ENCODE measurements around the gene DIPK1C.
"Not testable (repeated sequence)": the region's sequence is repeated elsewhere in the genome, so short reads cannot be mapped to it uniquely, and the experiment has no call there.

Gene DIPK1C

DNA sequence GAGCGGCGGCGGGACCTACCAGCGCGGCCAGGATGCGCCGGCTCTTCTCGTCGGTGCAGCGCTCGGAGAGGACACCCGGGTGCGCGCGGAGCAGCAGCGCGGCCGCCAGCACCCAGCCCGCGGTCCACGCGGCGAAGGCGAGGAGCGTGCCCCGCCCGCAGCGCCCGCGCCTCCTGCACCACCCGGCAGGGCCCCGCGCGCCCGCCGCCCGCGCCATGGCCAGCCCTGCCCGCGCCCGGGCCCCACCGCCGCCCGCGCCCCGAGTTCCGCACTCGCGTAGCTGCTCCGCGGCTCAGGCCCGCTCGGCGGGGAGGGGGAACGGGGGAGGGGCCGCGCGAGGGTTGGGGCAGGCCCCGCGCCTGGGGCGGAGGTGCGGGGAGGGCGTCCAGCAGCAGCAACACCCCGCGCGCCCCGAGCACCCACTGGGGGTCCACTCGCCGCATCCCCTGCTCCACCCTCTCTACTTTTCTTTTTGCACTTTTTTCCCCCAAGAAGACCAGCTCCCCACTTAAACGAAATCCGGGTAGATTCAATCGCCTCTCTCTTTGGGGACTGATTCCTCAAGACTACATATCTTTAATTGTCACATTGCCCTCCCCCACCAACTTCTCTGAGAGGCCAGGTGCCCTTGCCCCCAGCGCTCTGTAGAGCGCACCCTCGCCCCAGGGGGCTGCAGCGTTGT, at the start of gene DIPK1C:
Gene DIPK1C, minus strand, starts transcription at position 266 of the 682 bp plus-strand sequence. Its CDS starts 49 bp downstream, at position 217.
- no peak for DNase-seq (ENCODE audit: low spot score)

- DNase-seq (ENCODE audit: low spot score) = no peak
Observed at GRCh38 chr18:74506448-74507084, 49.5 kb upstream of the DIPK1C start.

- DNase-seq (ENCODE audit: low spot score) = no peak
Observed at GRCh38 chr18:74505776-74506175, 48.7 kb upstream of the DIPK1C start.

DNA sequence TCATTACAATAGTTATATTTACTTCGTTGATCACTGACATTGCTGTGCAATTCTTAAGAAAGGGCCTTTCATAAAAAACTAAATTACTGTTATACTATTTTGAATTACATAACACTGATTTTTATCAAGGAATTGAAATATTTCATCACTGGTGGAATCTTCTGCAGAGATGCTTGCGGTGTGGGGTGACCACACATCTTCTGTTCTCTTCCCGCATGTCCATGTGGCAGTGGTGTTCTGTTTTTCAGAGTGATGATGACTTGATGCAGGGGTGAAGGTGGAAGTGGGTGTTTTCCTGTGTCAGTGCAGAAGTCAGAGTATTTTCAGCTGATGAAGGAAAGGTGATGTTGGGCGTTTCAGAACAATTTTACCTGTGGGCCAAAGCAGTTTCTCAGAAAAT, 46.0 kb upstream of the DIPK1C start:
- no peak for DNase-seq (ENCODE audit: low spot score)

GRCh38 chr18:74501386-74501785, 44.3 kb upstream of the DIPK1C start:
- DNase-seq (ENCODE audit: low spot score) = no peak

- not testable (repeated sequence) for DNase-seq (ENCODE audit: low spot score)
Observed at GRCh38 chr18:74500774-74501173, 43.7 kb upstream of the DIPK1C start.

GRCh38 chr18:74500372-74500771, 43.3 kb upstream of the DIPK1C start:
- peak; percentile 39 for DNase-seq (ENCODE audit: low spot score)

- DNase-seq (ENCODE audit: low spot score) = peak; percentile 51
Observed at GRCh38 chr18:74499633-74500032, 42.5 kb upstream of the DIPK1C start.

GRCh38 chr18:74498712-74499627, 41.9 kb upstream of the DIPK1C start:
- DNase-seq (ENCODE audit: low spot score) = peak; percentile 68

GRCh38 chr18:74497778-74498177, 40.7 kb upstream of the DIPK1C start:
- peak; percentile 46 for DNase-seq (ENCODE audit: low spot score)

DNA sequence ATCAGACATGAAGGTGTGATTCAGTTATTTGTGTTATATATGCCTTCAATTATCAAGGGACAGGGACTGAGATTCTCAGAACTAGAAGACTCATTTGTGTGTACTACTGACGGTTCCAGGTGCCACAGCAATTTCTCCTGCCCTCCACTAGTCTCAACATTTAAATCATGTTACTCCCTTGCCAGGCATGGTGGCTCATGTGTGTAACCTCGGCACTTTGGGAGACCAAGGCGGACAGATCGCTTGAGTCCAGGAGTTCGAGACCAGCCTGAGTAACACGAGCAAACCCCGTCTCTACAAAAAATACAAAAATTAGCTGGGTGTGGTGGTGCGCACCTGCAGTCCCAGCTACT, 40.2 kb upstream of the DIPK1C start:
- DNase-seq (ENCODE audit: low spot score) = no peak

DNA sequence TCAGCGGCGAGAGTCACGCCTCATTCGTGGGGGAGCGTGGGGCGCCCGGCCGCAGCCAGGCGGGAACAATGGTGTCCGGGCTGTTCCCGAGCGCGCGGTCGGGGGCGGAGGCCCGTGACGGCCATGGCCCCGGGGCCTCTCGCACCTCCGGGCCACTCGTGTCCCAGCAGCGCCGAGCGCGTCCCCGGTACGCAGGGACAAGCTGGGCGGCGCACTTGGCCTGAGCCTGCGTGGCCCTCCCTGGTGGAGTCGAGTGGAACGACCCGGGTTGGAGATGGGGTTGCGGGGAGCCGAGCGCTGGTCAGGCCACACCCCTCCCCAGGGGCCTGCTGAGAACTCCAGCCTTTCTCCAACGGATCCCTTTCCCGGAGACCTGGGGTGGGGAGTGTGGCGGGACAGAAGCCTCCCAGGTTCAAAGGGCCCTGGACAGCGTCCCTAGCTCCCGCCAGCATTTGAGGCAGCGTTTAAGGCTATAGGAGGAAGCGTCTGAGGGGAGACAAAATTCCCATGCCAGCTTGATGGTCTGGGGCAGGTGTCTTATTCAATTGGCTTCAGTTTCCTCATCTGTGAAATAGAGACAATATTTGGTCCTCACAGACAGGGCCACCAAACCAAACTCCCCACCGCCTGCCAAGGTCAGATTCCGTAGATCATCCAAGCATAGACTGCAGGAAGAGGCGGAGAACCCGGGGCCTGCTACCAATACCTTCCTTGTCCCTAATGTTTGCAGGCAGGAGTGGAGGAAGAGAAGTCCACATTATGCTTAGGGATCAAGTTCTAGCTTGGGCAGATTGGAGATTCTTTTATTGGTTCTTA, 39.6 kb upstream of the DIPK1C start:
- DNase-seq (ENCODE audit: low spot score) = peak; percentile 33

DNA sequence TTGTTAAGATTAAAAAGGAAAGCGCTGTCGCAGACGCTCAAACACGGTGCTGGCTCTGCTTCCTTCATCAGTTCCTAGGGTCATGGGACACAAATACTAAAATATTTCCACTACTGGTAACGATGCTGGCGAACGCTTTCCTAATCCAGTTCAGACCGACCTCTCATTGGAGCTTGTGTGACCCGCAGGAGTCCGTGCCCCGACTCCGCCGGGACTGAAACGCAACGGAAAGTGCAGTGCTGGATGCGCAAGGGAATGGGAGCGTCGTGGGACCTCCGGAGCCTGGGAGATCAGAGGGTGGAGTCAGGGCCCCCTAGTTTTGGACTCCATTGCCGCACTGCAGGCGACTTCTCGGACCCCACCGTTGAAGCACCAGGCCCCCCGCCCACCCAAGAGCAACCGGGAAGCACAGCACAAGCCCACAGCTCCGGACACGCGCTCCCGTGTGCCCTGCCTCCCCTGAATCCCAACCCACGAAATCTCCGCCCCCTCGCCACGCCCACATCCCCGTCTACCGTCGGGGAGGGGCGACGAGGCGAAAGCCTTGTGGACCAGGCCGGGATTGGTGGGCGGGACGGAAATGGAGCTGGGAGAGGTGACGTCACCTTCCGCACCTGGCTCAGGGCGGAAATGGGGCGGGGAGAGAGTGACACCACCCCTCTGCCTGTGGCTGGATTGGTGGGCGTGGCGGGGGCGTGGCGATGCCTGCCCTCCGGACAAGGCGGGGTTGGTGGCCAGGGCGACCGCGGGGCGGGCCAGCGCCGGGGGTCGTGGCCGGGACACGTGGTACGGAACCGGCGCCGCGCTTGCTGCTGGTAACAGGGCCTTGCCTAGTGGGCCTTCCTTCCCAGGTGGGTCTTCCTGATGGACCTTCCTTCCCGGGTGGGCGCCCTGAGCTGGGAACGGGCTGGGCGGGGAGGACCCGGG, 38.7 kb upstream of the DIPK1C start, which contains the start of gene CNDP2:
Gene CNDP2, plus strand, starts transcription at position 783 of the 927 bp plus-strand sequence. CDS start 3,611 bp downstream, outside the sequence.
- DNase-seq (ENCODE audit: low spot score) = peak; percentile 96

GRCh38 chr18:74494514-74494913, 37.4 kb upstream of the DIPK1C start:
- no peak for DNase-seq (ENCODE audit: low spot score)

DNA sequence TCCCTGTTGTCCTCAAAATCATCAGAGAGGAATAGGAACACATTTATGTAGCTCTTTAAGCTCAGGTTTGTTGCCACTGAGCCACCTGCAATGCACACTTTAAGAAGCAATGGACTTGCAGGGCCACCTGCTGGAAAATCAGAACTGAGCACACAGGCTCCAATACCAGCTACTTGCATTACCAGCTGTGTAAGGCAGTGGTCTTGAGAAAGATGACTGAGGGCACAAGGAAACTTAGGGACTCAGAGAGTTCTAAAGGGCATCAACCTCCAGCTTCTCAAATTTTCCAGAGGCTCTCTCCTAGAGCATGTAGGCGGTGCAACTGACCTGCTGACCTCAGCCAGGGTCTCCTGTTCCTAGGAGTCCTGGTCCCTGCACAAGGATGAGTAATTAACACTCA, 36.6 kb upstream of the DIPK1C start:
- DNase-seq (ENCODE audit: low spot score) = peak; percentile 42

GRCh38 chr18:74492259-74492658, 35.2 kb upstream of the DIPK1C start:
- no peak for DNase-seq (ENCODE audit: low spot score)

- no peak for DNase-seq (ENCODE audit: low spot score)
Observed at GRCh38 chr18:74489676-74490075, 32.6 kb upstream of the DIPK1C start.

- DNase-seq (ENCODE audit: low spot score) = no peak
Observed at GRCh38 chr18:74488864-74489263, 31.8 kb upstream of the DIPK1C start.

DNA sequence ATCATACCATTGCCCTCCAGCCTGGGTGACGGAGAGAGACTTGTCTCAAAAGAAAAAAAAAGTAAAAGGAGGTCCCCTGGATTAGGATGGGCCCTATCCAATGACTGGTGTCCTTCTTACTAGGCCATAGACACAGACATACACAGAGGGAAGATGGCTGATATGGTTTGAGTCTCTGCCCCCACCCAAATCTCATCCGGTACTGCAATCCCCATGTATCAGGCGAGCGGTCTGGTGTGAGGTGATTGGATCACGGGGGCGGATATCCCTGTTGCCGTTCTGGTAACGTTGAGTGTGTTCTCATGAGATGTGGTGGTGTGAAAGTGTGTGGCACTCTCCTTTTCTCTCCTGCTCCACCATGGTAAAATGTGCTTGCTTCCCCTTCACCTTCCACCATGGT, 31.2 kb upstream of the DIPK1C start:
- DNase-seq (ENCODE audit: low spot score) = no peak

DNA sequence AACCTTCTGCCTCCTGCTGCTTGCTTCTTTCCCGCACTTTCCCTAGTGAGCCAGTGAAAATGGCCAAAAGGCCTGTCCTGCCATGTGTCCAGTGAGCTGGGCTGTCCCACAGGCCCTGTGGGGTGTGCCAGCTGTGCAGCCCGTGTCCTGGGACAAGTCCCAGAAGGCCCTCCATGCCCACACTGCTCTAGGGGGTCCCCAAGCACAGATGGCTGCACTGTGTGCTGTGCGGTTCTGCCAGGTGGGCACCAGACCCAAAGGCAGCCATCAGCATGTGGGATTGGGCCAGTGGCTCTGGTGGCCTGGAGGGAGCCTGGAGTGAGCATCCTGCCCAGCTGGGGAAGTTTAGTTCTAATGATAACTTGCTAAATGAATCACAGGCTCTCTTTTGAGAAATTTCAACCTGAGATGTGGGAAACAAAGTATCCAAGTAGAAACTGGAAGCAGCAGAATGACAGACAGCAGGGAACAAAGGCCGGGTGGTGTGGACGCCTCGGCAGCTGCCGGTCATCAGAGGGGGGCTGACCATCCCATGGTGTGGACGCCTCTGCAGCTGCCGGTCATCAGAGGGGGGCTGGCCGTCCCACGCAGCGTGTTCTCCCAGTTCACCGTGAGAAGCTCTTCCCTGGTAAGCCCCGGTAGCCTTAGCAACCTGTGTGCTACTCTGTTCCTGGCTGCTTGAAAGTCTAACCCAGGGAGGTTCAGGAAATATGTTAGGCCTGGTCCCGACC, 29.2 kb upstream of the DIPK1C start:
- no peak for DNase-seq (ENCODE audit: low spot score)

Data from germinal center (tissue), 1 donor.